GM18526 (cell line): ENCODE data around the gene GALNT2.

ENCODE experiments used
- POLR2A ChIP-seq: IDR thresholded peaks from 3 replicates; pipeline ENCODE4 v1.6.1; 2011; ENCODE audit not compliant: insufficient read length; ENCODE audit errors: extremely low read depth

GALNT2 gene

GRCh38 chr1:230066466-230067404, at the start of gene GALNT2:
TSS of gene GALNT2 (plus strand) at chr1:230067238. CDS start at chr1:230067281, 43 bp downstream.
- peak; percentile 83 for TF ChIP-seq POLR2A

- TF ChIP-seq POLR2A = no peak
These were observed 46.6 kb upstream of the GALNT2 start for GRCh38 chr1:230020451-230020850.

GRCh38 chr1:230022666-230023380, 44.2 kb upstream of the GALNT2 start:
- TF ChIP-seq POLR2A = no peak

- no peak for TF ChIP-seq POLR2A
These were observed 41.4 kb upstream of the GALNT2 start for GRCh38 chr1:230025686-230026085.

GRCh38 chr1:230026139-230026538, 40.9 kb upstream of the GALNT2 start:
- no peak for TF ChIP-seq POLR2A

GRCh38 chr1:230026572-230026971, 40.5 kb upstream of the GALNT2 start:
- no peak for TF ChIP-seq POLR2A

GRCh38 chr1:230028602-230029223, 38.3 kb upstream of the GALNT2 start:
- no peak for TF ChIP-seq POLR2A

- no peak for TF ChIP-seq POLR2A
These were observed 37.6 kb upstream of the GALNT2 start for GRCh38 chr1:230029244-230029941.

- no peak for TF ChIP-seq POLR2A
These were observed 36.8 kb upstream of the GALNT2 start for GRCh38 chr1:230030122-230030821.

- no peak for TF ChIP-seq POLR2A
These were observed 35.9 kb upstream of the GALNT2 start for GRCh38 chr1:230031131-230031530.

- no peak for TF ChIP-seq POLR2A
These were observed 34.3 kb upstream of the GALNT2 start for GRCh38 chr1:230032516-230033281.

- TF ChIP-seq POLR2A = no peak
These were observed 29.8 kb upstream of the GALNT2 start for GRCh38 chr1:230037261-230037660.

- TF ChIP-seq POLR2A = no peak
These were observed 26.6 kb upstream of the GALNT2 start for GRCh38 chr1:230040440-230040839.

GRCh38 chr1:230043081-230043480, 24.0 kb upstream of the GALNT2 start:
- no peak for TF ChIP-seq POLR2A
